NCI-H146 treated with DMSO at 0.1 percent for 48 hours (cell line): ENCODE data around the gene NFAM1.

Experiments used
- DNase-seq: peaks from one replicate; lab custom pipeline; 2025; ENCODE audit not compliant: unreplicated experiment; lab: John Stamatoyannopoulos, UW

Gene NFAM1

DNA sequence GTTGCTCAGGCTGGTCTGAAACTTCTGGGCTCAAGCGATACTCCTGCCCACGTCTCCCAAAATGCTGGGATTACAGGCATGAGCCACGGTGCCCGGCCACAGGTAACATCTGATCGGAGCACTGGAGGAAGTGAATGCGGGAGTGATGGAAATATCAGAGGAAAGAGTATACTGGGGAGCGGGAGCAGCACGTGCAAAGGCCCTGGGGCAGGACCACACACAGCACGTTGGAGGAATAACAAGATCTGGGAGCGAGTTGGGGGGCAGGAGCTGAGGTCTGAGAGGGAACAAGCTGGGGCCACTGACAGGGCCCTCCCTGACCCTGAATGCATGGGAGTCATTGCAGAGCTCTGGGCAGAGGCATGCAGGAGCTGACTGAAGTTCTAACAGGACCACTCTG is 70.7 kb downstream of the NFAM1 start:
- no peak for DNase-seq

DNA sequence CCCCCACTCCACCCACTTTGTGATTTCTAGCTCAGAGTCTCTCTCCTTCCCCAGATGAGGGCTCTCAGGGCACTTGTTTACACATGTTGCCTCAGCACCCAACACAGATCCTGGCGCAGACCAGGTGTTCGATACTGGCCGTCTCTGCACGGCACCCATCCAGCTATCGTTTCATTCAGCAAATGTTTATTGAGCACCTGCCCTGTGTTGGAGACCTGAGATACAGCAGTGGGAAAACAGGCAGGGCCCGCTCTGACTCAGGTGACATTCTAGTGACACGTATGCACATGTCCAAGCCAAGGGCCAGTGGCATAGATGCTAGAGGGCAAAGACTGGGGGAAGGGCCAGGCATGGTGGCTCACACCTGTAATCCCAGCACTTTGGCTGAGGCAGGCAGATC is 71.9 kb downstream of the NFAM1 start:
- no peak for DNase-seq

DNA sequence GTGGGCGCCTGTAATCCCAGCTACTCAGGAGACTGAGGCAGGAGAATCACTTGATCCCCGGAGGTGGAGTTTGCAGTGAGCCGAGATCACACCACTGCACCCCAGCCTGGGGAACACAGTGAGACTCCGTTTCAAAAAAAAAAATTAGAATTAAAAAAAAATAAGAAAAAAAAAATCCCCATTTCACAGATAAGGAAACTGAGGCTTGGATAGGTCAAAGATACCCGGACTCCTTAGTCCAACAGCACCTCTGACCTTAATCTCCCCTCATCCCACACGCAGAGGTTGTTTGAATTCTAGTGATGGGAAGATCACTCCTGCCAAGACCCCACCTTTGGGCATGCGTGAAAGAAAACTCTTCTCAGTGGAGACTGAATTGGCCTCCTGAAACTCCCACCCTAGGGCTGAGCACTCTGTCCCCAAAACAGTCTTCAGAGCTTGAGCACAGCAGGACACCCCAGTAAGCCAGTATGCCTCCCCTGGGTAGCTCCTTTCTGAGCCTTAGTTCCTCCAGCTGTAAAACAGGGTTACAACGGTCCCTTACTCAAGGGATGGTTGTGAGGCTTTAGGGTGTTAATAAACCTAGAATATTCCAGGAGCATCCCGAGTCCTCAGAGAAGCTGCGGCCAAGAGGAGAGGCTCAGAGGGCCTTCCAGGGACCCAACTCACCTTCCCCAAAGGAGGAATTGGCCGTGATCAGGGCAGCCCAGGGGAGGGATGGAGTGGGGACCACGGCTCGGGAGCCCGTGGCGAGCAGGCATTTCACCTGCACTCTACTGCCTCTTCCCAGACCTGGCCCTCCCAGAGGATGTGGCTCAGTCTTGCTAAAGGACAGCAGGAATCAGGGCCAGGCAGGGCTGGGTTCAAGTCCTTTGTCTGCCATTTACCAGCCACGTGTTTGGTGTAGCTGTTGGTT is 73.3 kb downstream of the NFAM1 start:
- no peak for DNase-seq

DNA sequence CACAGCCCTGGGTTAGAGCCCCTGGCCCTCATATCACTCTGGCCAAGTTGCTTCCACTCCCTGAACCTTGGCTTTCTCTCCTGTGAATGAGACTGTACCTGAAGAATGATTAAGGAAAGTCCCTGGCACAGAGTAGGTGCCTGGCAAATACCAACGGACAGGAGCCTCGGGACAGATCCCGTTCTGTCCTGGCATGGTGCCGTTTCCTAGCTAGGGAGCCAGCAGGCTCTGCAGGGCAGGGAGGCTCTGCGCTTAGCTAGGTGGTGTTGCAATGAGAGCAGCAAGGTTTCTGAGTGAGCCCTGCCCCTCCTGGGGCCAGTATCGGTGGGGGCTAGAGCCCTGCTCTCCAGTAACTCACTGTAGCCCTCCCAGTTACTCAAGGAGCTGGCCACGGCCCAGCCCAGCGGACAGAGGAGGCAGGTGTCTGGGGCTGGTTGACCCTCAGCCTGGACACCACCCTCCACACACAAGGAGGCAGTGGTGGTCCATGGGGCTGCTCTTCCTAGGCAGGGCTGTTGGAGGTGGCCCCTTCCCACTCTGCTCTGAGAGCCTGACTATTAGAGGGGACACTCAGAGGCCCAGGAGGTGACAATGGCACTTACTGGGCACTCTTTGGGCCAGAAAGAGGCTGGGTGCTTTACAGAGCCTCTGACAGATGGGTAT is 74.4 kb downstream of the NFAM1 start:
- DNase-seq, result no peak

DNA sequence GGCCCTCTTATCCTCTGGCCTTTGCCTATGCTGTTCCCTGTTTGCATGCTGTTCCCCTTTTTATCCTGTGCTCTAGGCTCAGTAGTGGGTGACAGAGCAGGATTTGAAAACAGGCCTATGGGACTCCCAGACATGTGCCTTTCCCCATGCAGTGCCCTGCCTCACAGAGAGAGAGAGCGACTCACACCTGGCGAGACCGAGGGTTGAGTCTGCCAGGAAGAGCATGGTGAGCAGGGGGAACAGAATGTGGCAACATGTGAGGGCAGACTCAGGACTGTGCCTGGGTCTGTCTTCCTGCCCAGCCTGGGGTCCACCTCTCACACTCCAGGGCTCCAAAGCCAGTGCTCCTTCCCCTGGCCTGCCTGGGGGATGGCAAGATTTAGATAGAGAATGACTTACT is 75.0 kb downstream of the NFAM1 start:
- no peak for DNase-seq

DNA sequence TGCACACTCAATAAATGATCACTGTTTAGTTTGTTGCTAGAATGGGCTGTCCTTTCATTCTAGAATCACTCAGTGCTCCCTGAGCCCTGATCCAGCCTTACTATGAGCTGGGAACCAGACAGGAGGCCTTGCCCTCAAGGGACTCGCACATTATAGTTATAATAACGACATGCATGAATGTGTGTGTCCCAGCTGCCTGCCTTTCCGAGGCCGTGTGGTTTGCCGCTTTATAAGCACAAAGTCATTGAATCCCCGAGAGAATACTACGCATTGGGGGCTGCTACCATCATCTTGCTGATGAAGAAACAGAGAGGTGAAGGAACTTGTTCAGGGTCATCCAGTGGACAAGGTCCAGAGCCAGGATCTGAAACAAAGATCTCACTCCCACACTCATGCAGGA is 75.7 kb downstream of the NFAM1 start:
- DNase-seq, result no peak

DNA sequence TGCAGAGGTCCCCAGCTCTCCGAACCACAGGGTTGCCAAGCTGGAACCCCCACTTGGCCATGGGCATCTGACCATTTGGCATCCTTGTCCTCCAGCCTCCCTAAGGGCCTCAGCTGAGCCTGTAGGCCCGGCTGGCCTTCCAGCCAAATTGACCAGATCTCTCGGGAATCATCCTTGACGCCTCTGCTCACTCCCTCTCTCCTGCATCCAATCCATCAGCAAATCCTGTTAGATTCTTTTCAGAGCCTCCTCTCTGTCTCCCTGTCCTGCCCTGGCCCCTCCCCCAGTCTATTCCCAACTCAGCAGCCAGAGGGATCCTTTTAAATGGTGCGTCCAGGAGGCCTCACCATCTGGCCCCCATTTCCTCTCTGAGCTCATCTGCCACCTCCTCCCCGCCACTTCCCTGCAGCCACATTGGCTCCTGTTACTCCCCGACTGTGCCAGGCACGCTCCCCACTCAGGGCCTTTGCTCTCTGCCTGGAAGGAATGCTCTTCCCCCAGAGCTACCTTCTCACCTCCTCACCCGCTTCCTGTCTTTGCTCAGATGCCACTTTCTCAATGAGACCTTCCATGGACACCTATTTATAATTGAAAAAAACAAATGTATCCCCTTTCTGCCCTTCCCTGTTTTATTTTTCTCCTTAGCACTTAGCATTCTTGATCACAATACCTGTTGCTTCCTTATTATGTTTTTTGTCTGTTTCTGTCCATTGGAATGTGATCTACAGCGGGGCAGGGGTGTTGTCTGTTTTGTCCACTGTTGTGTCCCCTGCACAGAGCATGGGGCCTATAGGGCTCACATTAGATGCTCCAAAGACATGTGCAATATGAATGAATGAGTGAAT is 78.1 kb downstream of the NFAM1 start:
- DNase-seq, result no peak

DNA sequence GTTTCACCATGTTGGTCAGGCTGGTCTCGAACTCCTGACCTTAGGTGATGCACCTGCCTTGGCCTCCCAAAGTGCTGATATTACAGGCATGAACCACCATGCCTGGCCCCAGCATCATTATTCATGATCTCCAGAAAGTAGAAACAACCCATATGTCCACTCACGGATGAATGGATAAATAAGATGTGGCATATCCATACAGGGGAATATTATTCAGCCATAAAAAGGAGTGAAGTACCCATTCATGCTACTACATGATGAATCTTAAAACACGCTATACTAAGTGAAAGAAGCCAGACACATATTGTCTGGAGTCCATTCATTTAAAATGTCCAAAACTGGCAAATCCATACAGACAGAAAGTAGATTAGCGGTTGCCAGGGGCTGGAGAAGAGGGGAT is 81.8 kb downstream of the NFAM1 start:
- no peak for DNase-seq

DNA sequence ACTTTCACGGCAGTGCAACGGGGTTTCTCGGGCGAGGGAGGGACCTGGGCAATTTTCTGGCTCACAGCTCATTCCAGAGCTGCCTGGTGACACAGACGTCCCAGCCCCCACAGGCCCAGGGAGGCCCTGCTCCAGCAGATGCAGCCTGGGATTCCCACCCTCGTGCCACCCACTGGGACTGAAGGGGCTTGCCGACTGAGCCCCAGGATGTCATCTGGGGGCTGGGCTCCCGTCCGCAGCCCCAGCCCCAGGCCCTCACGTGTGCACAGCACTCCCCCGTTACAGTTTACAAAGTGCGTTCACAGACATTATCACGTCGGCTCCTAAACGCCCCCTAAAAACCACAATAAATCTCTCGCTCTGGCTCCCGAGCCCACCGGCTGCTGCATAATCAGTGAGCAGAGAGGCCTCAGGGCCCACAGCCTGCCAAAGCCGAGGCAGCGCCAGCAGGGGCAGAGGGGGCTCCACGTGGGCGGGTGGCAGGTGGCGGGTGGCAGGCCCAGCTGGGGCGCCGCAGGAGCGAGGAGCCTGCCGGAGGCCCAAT is 84.8 kb downstream of the NFAM1 start:
- no peak for DNase-seq

DNA sequence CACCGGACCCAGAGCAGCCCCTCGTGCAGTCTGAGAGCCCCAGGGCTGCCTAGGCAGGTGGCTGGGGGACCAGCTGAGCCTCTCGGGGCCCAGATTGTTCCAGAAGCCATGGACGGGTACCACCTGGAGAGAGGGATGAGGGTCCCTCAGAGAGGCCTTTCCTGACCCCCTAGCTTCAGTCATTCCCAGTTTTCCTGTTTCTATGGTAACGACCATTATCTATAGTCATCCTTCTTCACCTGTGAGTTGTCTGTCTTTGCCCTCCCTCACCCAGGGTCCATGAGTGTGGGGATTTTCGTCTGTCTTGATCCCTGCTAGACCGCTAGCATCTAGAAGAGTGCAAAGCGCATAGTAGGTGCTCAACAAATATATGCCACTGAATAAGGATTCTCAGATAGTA is 85.5 kb downstream of the NFAM1 start:
- no peak for DNase-seq

DNA sequence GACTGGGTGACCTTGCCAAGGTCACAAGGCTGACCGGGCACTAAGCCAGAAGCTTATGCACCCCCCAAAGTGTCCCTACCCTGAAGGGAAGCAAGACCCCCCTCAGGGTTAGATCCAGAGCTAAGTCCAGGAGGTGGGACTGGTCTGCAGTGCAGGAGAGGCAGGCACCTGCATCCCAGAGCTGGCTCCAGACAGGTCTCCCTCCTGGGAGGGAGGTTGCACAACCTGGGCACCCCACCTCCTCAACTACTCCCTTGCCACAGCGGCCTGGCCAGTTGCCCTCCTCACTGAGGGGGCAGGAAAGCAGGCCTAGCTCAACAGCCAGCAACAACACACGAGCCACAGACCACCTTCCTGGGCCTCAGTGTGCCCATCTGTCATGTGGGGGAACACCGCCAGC is 86.7 kb downstream of the NFAM1 start:
- no peak for DNase-seq

DNA sequence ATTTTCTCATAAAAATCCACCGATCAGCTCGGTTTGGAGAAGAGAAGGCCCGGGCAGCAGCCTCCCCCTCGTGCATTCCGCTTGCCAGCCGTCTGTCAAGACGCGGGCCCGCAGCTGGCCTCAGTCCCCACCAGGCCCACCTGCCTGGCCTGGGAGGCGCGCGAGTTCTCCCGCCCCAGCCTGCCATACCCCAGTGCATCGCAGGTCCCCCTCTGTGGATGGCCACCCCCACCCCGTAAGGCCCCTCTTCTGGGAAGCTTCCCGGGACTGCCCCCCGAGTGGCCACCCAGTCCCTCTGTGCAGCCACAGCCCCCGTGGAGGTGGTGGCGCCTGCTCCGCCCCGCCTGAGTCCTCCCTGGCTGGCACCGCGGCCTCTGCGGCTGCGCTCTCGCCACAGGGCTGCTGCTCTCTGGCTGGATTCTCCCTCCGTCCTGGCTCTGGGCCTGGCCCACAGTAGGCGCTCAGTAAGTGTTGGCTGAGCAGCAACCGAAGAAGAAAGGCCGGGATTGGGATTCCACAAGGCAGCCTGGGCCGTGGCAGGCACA is 87.8 kb downstream of the NFAM1 start:
- no peak for DNase-seq

DNA sequence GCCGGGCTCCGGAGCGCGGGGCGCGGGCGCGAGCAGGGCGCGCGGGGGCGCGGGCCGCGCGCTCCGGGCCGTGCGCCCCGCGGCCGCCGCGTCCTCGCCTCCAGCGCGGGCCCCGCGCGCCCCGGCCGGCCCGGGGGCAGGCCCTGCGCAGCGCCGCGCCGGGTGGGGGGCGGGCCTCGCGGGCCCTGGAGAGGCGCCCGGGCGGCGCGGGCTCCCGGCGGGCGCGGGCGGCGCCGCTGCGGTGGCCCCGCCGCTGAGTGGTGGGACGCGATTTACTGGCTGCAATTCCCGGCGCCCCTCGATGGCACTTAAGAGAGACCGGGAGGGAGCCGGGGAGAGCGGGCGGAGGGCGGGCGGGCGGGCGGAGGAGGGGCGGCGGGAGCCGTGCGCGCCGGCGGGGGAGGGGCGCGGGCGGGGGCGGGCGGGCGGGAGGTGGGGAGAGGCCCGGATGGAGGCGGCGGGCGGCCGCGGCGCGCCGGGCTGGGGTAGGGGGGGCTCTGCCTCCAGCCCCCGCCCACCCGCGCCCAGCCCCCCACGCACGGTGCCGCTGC is 88.6 kb downstream of the NFAM1 start:
- DNase-seq, result no peak

DNA sequence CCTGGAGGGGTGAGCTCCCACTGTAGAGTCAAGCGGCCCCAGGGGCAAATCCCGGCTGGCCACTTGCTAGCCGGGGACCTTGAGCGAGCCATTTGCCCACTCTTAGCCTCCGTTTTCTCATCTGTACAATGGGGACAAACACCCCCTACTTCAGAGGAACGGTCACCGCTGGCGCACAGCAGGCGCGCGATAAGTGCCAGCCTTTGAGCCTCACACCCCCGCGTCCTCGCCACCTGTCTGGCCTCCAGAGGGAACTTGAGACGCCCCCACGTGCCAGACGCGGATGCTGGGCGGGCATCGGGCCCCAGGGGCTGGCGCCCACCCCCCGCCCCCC is 89.1 kb downstream of the NFAM1 start:
- DNase-seq, result no peak

DNA sequence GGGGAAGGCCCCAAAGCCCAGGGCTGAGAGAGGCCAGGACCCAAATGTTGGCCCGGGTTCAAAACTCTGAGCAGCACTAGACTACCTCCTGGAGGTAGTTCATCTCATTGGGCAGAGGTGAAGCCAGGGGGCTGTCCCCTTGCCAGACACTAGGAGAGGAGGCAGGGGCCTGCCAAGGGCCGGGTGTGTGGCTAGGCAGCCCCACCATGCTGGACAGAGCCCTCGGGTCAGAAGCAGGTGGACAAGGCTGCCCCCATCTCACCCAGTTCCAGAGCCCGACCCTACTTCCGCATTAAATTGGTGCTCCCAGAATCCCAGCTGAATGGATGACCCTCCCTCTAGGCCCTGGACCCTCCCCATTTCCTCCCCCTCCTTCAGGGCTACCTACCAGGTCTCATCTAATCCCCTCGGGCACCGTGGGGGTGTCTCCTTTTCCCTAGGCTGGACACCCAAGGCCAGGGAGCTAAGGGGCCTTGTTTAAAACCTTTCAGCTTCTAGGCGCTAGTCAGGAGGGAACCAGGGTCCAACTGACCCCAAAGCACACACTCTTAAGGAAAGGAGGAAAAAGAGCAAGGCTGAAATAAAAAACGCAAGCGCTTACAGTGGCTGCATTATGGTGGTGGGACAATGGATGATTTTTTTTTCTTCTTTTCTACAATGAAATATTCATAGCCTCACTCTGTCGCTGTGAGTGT is 89.6 kb downstream of the NFAM1 start:
- no peak for DNase-seq

DNA sequence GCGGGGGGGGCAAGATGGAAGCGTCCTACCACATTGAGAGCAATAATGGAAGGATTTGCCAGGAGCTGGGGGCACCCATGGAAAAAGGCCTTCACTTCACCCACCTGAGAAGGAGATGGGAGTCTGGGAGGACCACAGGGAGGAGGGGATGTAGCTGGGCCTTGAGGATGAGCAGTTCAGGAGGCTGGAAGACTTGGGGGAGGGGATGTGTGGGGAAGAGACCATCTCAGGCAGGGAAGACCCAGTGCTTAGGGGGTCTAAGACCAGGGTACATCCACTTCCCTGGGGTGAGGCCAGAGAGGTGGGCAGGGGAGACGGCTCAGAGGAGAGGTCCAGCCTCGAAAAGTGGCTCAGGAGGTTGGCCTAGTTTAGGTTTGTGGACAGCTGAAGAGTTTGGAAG is 90.4 kb downstream of the NFAM1 start:
- DNase-seq, result no peak

DNA sequence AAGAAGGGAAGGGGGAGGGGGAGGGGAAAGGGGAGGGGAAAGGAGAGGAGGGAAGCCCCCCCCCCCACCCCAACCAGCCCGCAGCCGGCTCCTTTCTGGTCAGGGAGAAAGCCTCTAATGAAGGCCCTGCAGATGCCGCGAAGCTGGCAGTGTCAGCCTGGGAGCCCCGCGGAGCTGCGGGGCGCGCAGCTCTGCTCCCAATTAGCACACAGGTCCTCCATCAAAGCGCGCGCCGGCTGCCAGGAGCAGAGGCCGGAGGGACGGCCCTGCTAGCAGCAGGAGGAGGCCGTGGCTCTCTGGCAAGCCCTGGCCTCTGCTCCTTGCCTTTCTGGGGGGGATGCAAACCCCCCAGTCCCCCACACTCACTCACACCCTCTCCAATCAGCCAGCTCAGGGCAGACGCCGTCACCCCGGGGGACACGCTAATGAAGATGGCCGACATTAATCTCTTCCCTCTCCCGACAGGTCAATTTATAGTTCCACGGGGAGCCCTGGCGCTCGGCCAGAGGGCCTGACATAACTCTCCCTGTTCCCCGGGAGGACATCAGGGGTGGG is 91.3 kb downstream of the NFAM1 start:
- peak; percentile 31 for DNase-seq

DNA sequence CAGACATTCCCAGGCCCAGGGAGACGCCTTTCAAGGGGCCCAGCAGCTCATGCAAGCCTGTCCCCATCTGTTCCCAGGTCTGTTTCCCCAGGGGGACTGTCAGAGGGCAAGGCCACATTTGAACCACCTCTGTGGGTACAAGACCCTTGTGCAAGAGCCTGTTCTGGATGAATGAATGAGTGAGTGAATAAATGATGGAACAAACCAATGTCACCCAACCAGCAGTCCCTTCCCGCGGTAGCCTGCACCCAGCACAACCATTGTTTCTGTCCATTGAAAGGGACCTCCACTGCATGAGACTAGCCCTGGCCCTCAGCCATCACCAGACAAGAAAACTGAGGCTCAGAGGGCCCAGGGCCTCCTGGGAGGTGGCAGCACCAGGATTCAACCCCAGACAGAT is 92.1 kb downstream of the NFAM1 start:
- no peak for DNase-seq

DNA sequence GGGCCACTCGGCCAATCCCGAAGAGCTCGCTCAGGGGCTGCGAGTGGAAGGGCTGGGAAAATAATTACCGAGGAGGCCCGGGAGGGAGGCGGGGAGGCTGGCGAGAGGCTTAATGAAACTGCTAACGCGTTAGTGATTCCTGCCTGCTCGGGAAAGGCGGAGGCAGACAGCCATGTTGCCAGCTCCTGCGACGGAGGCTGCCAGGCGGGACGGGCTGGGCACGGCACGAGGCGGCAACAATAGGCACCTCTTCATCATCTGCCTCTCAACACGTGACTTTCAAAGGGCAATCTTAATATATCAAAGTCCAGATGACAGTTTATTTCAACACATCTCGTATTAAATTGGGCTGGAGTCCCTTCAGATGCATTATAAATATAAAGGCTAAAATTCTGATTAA is 93.7 kb downstream of the NFAM1 start:
- no peak for DNase-seq

DNA sequence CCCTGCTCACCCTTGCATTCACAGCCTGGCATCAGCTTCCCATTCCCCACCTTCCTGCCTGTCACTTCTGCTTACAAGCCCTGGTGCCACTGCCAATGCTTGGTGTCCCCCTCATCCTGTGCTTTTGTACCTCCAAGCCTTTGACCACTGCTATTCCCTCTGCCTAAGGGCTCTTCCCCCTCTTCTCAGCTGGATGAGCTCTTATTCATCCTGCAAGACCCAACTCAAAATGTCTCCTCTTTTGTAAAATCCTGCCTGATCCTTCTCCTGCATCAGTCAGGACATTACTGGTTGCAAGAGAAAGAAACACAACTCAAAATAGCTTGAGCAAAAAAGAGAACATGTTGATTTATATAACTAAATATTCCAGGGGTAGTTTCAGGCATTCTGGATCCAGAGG is 94.8 kb downstream of the NFAM1 start:
- DNase-seq, result no peak
